Mesendoderm (in vitro differentiated cells): ENCODE data around the gene AGAP1.

Experiments used
- DNase-seq: peaks from one replicate; pipeline ENCODE4 v3.0.0; 2013
- H2AK5ac ChIP-seq: 2 replicates; pipeline ENCODE4 v1.6.1; 2013; ENCODE audit warnings: low read length, inconsistent platforms
- H2BK120ac ChIP-seq: 2 replicates; pipeline ENCODE4 v1.6.1; 2013; ENCODE audit warnings: low read depth, mild to moderate bottlenecking, low read length, moderate library complexity, mixed read lengths
- H2BK15ac ChIP-seq: replicated peaks from 2 replicates; pipeline ENCODE4 v1.6.1; 2013; ENCODE audit warnings: low read depth, mild to moderate bottlenecking, moderate library complexity
- H2BK5ac ChIP-seq: 2 replicates; pipeline ENCODE4 v1.6.1; 2013; ENCODE audit warnings: low read length, inconsistent platforms
- H3K18ac ChIP-seq: 2 replicates; pipeline ENCODE4 v1.6.1; 2013; ENCODE audit warnings: mild to moderate bottlenecking, low read length, mixed read lengths
- H3K23ac ChIP-seq: one replicate; pipeline ENCODE4 v1.6.1; 2013; ENCODE audit warnings: low read length
- H3K27ac ChIP-seq: 2 replicates; pipeline ENCODE4 v1.5.1; 2013; ENCODE audit warnings: low read depth, mild to moderate bottlenecking, inconsistent platforms, low read length, moderate library complexity
- H3K27me3 ChIP-seq: 2 replicates; pipeline ENCODE4 v1.6.1; 2013; ENCODE audit warnings: low read length, control low read depth, mild to moderate bottlenecking, inconsistent platforms; ENCODE audit not compliant: insufficient read depth, poor library complexity
- H3K36me3 ChIP-seq: 2 replicates; pipeline ENCODE4 v1.6.1; 2013; ENCODE audit warnings: low read length, inconsistent platforms; ENCODE audit not compliant: control insufficient read depth, insufficient read depth
- H3K4ac ChIP-seq: one replicate; pipeline ENCODE4 v1.6.1; 2013; ENCODE audit warnings: low read depth, mild to moderate bottlenecking, low read length, moderate library complexity
- H3K4me1 ChIP-seq: 2 replicates; pipeline ENCODE4 v1.6.1; 2013; ENCODE audit warnings: low read depth, low read length, inconsistent platforms; ENCODE audit not compliant: control insufficient read depth
- H3K4me2 ChIP-seq: 2 replicates; pipeline ENCODE4 v1.6.1; 2013; ENCODE audit warnings: low read length
- H3K4me3 ChIP-seq: 2 replicates; pipeline ENCODE4 v1.5.1; 2013; ENCODE audit warnings: mild to moderate bottlenecking, low read length
- H3K56ac ChIP-seq: one replicate; pipeline ENCODE4 v1.6.1; 2013; ENCODE audit warnings: low read length
- H3K79me1 ChIP-seq: 2 replicates; pipeline ENCODE4 v1.6.1; 2013; ENCODE audit warnings: low read length, inconsistent platforms
- H3K79me2 ChIP-seq: 2 replicates; pipeline ENCODE4 v1.6.1; 2013; ENCODE audit warnings: mild to moderate bottlenecking, low read length; ENCODE audit not compliant: control insufficient read depth, insufficient read depth
- H3K9ac ChIP-seq: 2 replicates; pipeline ENCODE4 v1.6.1; 2013; ENCODE audit warnings: low read length, inconsistent platforms
- H4K5ac ChIP-seq: one replicate; pipeline ENCODE4 v1.6.1; 2013; ENCODE audit warnings: low read length
- H4K8ac ChIP-seq: one replicate; pipeline ENCODE4 v1.6.1; 2013; ENCODE audit warnings: low read depth, mild to moderate bottlenecking, control low read depth, low read length, moderate library complexity
- WGBS: extraction: QIAGEN DNeasy Blood & Tissue Kit; methylation state at CpG from one replicate; pipeline ENCODE4 v1.1.7; 2013; ENCODE audit warnings: low lambda C conversion rate, missing lambda C conversion rate; ENCODE audit not compliant: insufficient coverage; ENCODE audit errors: extremely low coverage; 5-methylcytosine and 5-hydroxymethylcytosine counted together

Gene AGAP1

GRCh38 chr2:235612181-235612950 lies 118.5 kb downstream of the AGAP1 start:
- Histone ChIP-seq H3K79me2 (peaks cover 5% of the 10 kb centered on the region), H3K9ac (no peak overlapping the region), H3K4me2 (no peak overlapping the region), H2BK15ac (no peak overlapping the region), H2AK5ac (no peak overlapping the region), H3K79me1 (peaks cover 29% of the 10 kb centered on the region), H2BK120ac (no peak overlapping the region), H3K4me3 (no peak overlapping the region), H3K4me1 (no peaks in the 10 kb centered on the region), H4K5ac (no peak overlapping the region), H3K27ac (no peak overlapping the region), H4K8ac (no peak overlapping the region), H2BK5ac (no peak overlapping the region), H3K18ac (no peak overlapping the region), H3K56ac (no peak overlapping the region), H3K23ac (no peak overlapping the region), H3K36me3 (no peaks in the 10 kb centered on the region), H3K4ac (no peak overlapping the region), H3K27me3 (no peaks in the 10 kb centered on the region)
- DNase-seq, result no peak
- no CpG with 5 or more reads among the region's 15 CpGs for WGBS

GRCh38 chr2:235613649-235614048 lies 119.8 kb downstream of the AGAP1 start:
- WGBS, result no CpG with 5 or more reads among the region's 6 CpGs
- H3K9ac ChIP-seq, result no peak overlapping the region
- no peak overlapping the region for H3K4me3 ChIP-seq
- DNase-seq, result no peak
- no peak overlapping the region for H2BK5ac ChIP-seq
- no peak overlapping the region for H4K8ac ChIP-seq
- H3K23ac ChIP-seq, result no peak overlapping the region
- no peak overlapping the region for H4K5ac ChIP-seq
- H3K27me3 ChIP-seq, result no peaks in the 10 kb centered on the region
- peaks cover 23% of the 10 kb centered on the region for H3K79me1 ChIP-seq
- H3K4ac ChIP-seq, result no peak overlapping the region
- no peak overlapping the region for H3K27ac ChIP-seq
- H3K4me1 ChIP-seq, result no peaks in the 10 kb centered on the region
- no peak overlapping the region for H2BK15ac ChIP-seq
- H2BK120ac ChIP-seq, result no peak overlapping the region
- no peak overlapping the region for H3K18ac ChIP-seq
- H3K56ac ChIP-seq, result no peak overlapping the region
- no peak overlapping the region for H2AK5ac ChIP-seq
- peaks cover 3% of the 10 kb centered on the region for H3K79me2 ChIP-seq
- no peaks in the 10 kb centered on the region for H3K36me3 ChIP-seq
- no peak overlapping the region for H3K4me2 ChIP-seq

- no peak for DNase-seq
- Histone ChIP-seq H3K4me3 (no peak overlapping the region), H3K23ac (no peak overlapping the region), H3K9ac (no peak overlapping the region), H2BK120ac (no peak overlapping the region), H3K18ac (no peak overlapping the region), H4K8ac (no peak overlapping the region), H2AK5ac (no peak overlapping the region), H4K5ac (no peak overlapping the region), H2BK5ac (no peak overlapping the region), H3K56ac (no peak overlapping the region), H3K27ac (no peak overlapping the region), H3K27me3 (no peaks in the 10 kb centered on the region), H3K4me1 (no peaks in the 10 kb centered on the region), H3K79me2 (peaks cover 3% of the 10 kb centered on the region), H3K79me1 (peaks cover 23% of the 10 kb centered on the region), H3K4me2 (no peak overlapping the region), H2BK15ac (no peak overlapping the region), H3K4ac (no peak overlapping the region), H3K36me3 (no peaks in the 10 kb centered on the region)
- no CpG with 5 or more reads among the region's 14 CpGs for WGBS
Measured at GRCh38 chr2:235614176-235614860, 120.5 kb downstream of the AGAP1 start.

- Histone ChIP-seq H3K56ac (no peak overlapping the region), H3K27ac (no peak overlapping the region), H3K79me2 (peaks cover 3% of the 10 kb centered on the region), H3K23ac (no peak overlapping the region), H3K18ac (no peak overlapping the region), H3K9ac (no peak overlapping the region), H2BK120ac (no peak overlapping the region), H3K36me3 (no peaks in the 10 kb centered on the region), H3K79me1 (peaks cover 15% of the 10 kb centered on the region), H4K8ac (no peak overlapping the region), H4K5ac (no peak overlapping the region), H2BK15ac (no peak overlapping the region), H3K27me3 (no peaks in the 10 kb centered on the region), H2AK5ac (no peak overlapping the region), H3K4ac (no peak overlapping the region), H3K4me1 (no peaks in the 10 kb centered on the region), H3K4me3 (no peak overlapping the region), H2BK5ac (no peak overlapping the region), H3K4me2 (no peak overlapping the region)
- DNase-seq, result no peak
- WGBS, result no CpG with 5 or more reads among the region's 11 CpGs
Measured at GRCh38 chr2:235614900-235615712, 121.3 kb downstream of the AGAP1 start.

- DNase-seq, result no peak
- no peaks in the 10 kb centered on the region for H3K79me2 ChIP-seq
- H3K36me3 ChIP-seq, result no peaks in the 10 kb centered on the region
Measured at GRCh38 chr2:235616885-235617284, 123.0 kb downstream of the AGAP1 start.

More at GRCh38 chr2:235616885-235617284, 123.0 kb downstream of the AGAP1 start:
- no peak overlapping the region for H2BK120ac ChIP-seq
- WGBS, result no CpG with 5 or more reads among the region's 2 CpGs
- no peak overlapping the region for H4K8ac ChIP-seq
- no peak overlapping the region for H2BK15ac ChIP-seq
- no peak overlapping the region for H3K23ac ChIP-seq
- H3K4ac ChIP-seq, result no peak overlapping the region
- no peak overlapping the region for H3K18ac ChIP-seq
- H3K56ac ChIP-seq, result no peak overlapping the region
- H2BK5ac ChIP-seq, result no peak overlapping the region
- no peak overlapping the region for H4K5ac ChIP-seq
- no peak overlapping the region for H3K27ac ChIP-seq
- no peaks in the 10 kb centered on the region for H3K4me1 ChIP-seq
- H3K4me2 ChIP-seq, result no peak overlapping the region
- no peak overlapping the region for H3K9ac ChIP-seq
- H2AK5ac ChIP-seq, result no peak overlapping the region
- H3K79me1 ChIP-seq, result peaks cover 11% of the 10 kb centered on the region
- no peaks in the 10 kb centered on the region for H3K27me3 ChIP-seq
- no peak overlapping the region for H3K4me3 ChIP-seq
